Measurements from ENCODE around the gene TMOD3.

The TMOD3 gene

DNA sequence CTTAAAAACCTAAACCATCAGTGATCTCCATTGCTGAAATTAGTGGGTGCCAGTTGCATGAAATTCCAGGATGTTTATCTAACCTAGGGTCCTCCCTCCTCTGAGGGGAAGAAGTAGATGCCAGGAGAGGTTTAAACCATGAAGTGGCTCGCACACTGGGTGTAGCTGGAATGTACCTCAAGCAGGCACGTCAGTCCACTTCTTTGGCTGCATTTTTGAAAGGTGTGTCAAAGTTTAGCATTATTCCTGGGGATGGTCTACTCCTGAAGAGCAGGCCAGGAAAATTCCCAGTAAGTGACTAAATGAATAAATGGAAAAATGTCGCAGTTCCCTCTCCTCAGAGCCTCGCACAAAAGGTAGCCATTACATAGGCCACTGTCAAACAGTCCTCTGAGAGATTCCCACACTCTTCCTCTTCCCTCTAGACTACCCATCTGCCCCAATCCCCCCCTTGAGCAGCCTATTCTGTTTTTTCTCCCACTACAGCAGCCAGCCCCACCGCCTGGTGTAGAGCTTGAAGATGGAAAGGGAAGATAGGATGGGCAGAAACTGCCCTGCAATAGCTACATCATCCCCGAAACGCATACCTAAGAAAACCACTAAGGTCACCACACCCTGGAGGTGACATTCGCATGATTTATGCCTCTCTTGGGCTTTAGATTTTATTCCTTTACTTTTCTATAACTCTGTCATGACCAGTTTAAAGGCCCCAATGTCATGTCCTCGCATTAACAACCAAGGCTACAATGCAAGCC, 655 bp upstream of the TMOD3 start:
- DNase-seq = no peak

GRCh38 chr15:51830276-51830806, 888 bp downstream of the TMOD3 start:
- no peak for DNase-seq

GRCh38 chr15:51833772-51834171, 4.3 kb downstream of the TMOD3 start:
- DNase-seq = no peak

GRCh38 chr15:51837792-51838251, 8.4 kb downstream of the TMOD3 start:
- no peak for DNase-seq

- DNase-seq = no peak
Measured at GRCh38 chr15:51838270-51838669, 8.8 kb downstream of the TMOD3 start.

DNA sequence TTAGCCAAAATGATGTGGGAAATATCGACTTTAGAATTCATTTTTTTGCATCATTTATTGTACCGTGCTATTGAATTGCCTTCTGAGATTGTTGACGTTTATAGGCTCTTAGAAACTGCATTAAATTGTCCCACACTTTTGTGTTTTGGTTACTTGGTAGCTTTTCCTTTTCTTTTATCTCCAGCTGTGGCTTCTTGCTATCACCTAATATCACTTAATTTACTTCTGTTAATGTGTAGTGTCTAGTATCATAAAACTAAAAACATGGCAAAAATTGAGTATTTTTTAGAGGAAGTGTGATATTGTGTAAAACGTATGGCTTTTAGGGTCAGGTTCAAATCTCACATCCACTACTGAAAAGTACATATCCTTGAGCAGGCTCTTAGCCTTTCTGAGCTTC, 11.2 kb downstream of the TMOD3 start:
- DNase-seq = no peak

DNA sequence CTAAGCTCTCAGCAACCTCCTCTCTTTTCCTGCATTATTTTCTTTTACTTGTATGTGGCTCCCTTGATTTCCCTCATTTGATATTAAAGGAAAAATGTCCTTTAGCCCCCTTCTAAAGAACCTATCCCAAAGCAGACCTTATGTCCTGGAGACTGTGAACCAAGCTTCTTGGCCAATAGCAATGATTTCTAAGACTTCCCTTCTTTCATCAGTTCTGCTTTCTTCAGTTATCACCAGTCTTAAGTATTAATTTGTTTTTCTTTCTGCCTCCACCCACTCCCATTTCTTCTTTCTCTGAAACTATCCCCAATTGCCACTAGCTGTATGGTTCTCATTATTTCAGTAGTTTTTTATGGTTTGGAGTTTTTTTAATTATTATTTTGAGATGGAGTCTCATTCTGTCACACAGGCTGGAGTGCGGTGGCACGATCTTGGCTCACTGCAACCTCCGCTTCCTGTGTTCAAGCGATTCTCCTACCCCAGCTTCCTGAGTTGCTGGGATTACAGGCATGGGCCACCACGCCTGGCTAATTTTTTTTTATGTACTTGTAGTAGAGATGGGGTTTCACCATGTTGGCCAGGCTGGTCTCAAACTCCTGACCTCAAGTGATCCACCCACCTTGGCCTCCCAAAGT, 12.1 kb downstream of the TMOD3 start:
- no peak for DNase-seq

DNA sequence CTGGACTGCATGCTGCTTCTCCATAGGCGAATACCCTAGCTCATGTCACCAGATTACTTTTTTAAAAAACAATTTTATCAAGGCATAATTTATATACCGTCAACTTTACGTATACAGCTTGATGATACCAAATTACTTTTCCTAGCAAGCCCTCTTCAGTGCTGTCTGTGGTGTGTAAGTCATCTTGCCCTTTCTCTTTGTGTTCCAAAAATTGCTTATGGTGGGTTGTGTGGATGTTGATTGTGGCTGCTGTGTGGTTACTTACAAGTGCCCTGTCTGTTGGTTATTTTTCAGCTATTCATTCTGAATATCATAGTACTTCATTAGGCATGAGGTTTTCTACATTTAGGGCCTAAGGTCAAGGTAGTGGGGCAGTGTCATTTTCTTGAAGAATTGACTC, 12.8 kb downstream of the TMOD3 start:
- no peak for DNase-seq

GRCh38 chr15:51842852-51843737, 13.6 kb downstream of the TMOD3 start:
- no peak for DNase-seq

DNA sequence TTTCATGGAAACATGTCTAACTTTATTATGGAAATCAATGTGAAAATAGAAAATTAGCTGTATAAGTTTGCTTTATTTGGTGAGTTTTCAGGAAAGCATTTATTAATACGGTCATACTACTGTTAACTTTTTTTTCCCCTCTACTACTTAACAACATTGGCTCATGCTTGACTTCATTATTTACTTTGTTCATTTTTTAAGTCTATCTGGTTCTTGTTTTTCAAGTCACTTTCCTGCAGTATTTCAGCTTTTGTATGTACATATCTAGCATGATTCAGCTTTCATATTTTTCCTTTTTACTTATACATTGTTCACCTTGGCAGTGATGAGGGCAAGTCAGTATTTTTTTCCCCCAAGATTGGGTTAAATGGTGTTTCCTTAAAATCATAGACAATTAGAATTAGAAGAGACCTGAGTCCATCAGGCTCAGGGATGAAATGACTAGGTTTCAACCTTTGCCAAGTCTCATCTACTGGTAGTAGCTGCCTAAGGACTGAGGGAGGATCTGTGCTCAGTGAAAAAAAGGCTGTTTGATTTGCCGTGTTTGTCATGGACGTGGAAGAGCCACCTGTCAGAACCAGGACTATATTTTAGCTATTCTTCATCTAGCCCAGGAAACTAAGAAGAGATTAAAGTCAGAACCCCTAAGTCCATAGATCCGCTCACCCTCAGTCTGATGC, 15.4 kb downstream of the TMOD3 start:
- no peak for DNase-seq

DNA sequence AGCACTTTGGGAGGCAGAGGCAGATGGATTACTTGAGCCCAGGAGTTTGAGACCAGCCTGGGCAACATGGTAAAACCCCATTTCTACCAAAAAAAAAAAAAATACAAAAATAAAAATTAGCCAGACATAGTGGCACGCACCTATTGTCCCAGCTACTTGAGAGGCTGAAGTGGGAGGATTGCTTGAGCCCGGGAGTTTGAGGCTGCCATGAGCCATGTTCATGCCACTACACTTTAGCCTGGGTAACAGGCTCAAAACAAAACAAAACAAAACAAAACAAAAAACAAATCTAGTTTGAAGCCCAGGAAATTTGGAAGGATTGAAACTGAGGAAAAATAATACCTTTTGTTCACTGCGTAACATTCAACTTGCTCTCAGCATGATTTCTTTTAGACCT, 16.6 kb downstream of the TMOD3 start:
- DNase-seq = no peak

GRCh38 chr15:51846463-51847230, 17.2 kb downstream of the TMOD3 start:
- no peak for DNase-seq

DNA sequence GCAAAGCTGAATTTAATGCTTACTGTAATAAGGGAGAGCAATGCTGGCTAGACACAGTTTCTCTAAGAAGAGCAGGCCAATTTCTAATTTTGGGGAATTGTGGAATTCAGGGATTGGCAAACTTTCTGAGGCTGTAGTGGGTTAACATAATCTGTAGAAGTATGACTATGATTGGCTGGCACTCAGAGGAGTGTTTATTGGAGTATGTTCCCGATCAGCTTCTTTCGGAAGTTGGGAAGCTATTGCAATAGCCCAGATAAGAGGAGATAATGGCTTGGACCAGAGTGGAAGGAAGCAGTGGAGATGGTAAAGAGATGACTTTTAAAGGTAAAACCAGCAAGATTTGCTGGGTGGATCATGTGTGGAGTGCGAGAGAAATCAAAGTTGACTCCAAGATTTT, 19.4 kb downstream of the TMOD3 start:
- no peak for DNase-seq

DNA sequence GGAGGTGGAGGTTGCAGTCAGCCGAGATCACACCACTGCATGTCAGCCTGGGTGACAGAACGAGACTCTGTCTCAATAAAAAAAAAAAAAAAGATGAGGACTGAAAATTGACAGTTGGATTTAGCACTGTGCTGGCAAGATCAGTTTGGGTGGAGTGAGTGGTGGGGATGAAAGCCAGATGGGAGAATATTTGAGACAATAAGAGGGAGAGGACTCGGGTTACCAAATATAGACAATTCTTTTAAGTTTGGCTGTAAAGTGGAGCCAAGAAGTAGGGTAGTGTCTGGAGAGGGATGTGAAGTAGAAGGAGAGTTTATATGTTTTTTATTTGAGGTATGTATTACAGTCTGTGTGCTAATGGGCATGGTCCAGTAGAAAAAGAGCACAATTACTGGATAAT, 20.4 kb downstream of the TMOD3 start:
- DNase-seq = no peak

DNA sequence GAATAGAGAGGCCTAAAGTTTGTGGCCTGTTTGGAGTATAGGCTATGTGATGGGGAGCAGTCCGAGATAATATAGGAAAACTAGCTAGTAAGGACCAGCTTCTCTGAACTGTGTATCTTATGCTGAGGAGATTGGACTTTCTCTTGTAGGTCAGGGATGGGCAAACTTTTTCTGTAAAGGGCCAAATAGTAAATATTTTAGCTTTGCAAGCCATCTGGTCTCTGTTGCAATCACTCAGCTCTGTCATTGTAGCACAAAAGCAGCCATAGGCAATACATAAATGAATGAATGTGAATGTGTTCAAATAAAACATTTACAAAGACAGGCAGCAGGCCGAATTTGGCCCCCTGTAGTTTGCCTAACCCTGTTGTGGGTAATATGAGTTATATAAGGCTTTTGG, 24.5 kb downstream of the TMOD3 start:
- DNase-seq = no peak

DNA sequence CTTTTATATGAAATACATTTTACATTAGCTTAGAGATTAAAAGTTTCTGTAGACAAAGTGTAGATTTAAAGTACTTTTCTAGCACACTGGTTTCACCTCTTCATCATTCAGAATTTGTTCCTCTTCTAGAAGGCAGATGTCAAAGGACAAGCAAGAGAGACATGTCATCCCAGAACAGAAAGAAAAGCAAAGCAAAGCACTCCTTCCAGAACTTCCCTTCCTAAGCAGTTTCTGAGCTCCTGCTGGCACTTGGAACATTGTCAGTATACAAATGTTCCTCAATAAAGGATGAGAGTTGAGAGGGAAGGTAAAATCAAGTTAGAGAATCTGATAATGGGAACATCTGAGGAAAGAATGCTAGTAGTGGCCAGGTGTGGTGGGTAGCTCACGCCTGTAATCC, 26.2 kb downstream of the TMOD3 start:
- no peak for DNase-seq

- no peak for DNase-seq
Measured at GRCh38 chr15:51856714-51857380, 27.4 kb downstream of the TMOD3 start.

DNA sequence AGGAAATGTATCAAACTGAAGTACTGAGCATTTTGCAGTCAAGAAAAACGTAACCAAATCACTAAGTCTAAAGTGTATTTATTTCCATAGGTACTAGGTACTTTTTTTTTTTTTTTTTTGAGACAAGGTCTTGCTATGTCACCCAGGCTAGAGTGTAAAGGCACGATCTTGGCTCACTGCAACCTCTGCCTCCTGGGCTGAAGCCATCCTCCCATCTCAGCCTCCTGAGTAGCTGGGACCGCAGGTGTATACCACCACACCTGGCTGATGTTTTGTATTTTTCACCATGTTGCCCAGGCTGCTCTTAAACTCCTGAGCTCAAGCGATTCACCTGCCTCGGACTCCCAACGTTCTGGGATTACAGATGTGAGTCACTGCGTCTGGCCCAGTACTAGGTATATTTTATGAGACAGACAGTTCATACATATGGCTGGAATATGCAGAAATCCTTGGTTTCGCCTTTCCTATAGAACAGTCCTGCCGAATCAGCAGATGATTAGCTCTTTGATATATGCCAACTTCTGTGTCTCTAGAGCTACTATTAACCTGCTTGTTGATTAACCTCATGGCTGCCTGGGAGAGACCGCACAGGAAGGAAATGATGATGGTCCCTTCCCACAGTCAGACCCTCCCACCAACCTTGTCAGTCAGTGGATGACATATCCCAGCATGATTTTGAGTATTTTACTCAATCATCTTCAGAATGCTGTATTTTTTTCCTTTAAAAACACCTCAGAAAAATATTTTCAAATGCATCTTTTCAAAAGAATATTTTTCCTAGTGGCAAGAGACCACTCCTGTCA, 32.3 kb downstream of the TMOD3 start:
- DNase-seq = peak; percentile 46

DNA sequence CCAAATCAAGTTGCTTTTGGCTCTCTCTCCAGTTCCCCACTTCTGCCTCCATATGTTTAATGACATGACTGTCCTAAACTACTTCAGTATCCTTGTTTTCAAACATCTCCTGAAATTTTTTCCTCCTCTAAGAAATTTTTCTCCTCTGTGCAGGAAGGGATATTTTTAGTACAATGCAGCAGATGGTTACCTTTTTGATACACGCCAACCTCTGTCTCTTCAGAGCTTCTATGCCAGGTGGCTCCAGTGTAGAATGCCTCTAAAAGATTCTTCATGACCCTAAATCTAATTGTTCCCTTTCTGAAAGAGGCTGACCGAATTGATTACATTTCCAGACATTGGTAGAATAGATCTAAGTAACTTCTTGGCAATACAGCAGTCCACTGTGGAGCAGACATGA, 33.7 kb downstream of the TMOD3 start:
- DNase-seq = no peak

GRCh38 chr15:51864408-51865056, 35.1 kb downstream of the TMOD3 start:
- DNase-seq = peak; percentile 19

Data from stimulated activated naive CD4-positive, alpha-beta T cell treated with Interleukin-2 at 50 U/mL for 16 hours (primary cell).